GF-D8 (cell line): Measurements from ENCODE around the gene UBE2N.

Experiments
- DNase-seq: peaks from one replicate; lab custom pipeline; 2025; lab: John Stamatoyannopoulos, UW

UBE2N gene, protein sequence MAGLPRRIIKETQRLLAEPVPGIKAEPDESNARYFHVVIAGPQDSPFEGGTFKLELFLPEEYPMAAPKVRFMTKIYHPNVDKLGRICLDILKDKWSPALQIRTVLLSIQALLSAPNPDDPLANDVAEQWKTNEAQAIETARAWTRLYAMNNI

GRCh38 chr12:93441617-93442410, at the start of gene UBE2N:
Gene UBE2N, minus strand, starts transcription at chr12:93441947. Its CDS starts 63 bp downstream, at chr12:93441884.
- peak; percentile 93 for DNase-seq

GRCh38 chr12:93484315-93484981, 42.7 kb upstream of the UBE2N start:
- no peak for DNase-seq

GRCh38 chr12:93483151-93483807, 41.5 kb upstream of the UBE2N start:
- DNase-seq = no peak

- no peak for DNase-seq
Measured at GRCh38 chr12:93482721-93483120, 41.0 kb upstream of the UBE2N start.

DNA sequence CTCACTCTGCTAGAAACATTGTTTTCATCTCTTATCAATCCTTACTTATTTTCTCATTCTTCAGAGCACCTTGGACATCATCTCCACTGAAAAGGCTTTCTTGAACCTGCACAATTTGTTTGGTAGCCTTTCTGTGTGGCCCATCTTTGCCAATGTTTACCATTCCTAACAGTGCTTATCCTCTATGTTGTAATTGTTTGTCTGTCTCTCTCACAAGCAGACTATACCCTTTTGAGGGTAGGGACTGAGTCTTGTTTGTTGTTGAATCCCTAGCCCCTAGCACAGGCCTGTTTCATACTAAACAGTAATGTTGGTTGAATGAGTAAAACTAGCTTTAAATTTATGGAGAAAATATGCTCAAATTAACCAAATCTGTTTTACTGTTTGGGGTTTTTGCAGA, 34.8 kb upstream of the UBE2N start:
- DNase-seq = no peak

- no peak for DNase-seq
Measured at GRCh38 chr12:93469386-93469785, 27.6 kb upstream of the UBE2N start.

GRCh38 chr12:93468008-93468371, 26.2 kb upstream of the UBE2N start:
- DNase-seq = no peak

DNA sequence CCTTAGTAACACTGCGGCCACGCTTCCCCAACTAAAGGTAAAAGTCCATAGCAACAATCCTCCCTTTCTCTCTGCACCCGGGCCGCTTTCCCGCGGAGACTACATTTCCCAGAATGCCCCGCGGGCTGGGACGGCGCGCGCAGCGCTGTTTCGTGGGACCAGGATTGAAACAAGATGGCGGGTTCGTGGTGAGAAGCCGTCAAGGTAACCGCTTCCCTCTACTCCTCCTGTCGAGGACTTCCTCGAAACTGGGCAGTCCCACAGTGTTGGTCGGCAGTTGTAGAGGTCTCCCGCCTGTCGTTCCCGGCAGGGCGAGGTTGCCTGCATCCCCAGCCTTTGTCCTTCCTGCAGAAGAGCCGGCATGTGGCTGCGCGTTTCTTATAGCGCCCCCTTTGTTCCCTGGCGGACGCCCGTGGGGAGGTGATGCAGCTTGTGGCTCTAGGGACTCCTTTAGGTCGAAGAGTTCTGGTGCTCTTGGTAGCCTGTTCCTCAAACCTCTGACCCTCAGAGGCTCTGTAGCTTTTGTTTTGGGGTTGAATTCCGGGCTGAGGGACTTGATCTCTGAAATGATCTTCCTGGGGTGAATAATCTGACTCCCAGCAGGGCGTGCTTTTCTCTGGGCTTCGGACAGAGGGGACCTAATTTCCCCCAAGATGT, 25.7 kb upstream of the UBE2N start, which contains the start of gene MRPL42:
MRPL42 (plus strand) TSS at position 164 of the 657 bp plus-strand sequence. CDS start 1,772 bp downstream, outside the sequence.
- peak; percentile 72 for DNase-seq

- DNase-seq = no peak
Measured at GRCh38 chr12:93466625-93467350, 25.0 kb upstream of the UBE2N start.

DNA sequence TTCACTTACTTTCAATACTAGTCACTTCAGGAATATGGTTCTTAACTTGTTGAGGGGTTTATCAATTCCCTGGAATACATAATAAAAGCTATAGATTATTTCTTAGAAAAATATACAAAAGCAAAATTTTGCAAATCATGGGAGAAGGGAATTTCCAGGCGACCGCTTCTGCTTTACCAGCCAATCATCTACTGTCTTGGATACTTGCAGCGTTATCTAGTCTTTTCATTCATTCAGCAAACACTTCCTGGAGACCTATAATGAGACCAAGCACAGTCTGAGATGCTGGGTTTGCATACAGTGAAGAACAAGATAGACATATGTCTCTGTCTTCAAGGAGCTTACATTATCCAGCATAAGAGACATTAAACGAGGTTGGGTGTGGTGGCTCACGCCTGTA, 24.1 kb upstream of the UBE2N start:
- DNase-seq = no peak

DNA sequence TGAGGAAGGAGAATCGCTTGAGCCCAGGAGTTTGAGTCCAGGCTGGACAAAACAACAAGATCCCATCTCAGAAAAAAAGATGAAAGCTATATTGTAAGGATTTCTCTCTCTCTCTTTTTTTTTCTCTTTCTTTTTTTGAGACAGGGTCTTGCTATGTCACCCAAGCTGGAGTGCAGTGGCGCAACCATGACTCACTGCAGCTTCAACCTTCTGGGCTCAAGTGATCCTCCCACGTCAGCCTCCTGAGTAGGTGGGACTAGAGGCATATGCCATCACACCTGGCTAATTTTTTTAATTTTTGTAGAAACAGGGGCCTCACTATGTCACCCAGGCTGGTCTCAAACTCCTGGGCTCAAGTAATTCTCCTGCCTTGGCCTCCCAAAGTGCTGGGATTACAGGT, 19.8 kb upstream of the UBE2N start:
- DNase-seq = no peak

DNA sequence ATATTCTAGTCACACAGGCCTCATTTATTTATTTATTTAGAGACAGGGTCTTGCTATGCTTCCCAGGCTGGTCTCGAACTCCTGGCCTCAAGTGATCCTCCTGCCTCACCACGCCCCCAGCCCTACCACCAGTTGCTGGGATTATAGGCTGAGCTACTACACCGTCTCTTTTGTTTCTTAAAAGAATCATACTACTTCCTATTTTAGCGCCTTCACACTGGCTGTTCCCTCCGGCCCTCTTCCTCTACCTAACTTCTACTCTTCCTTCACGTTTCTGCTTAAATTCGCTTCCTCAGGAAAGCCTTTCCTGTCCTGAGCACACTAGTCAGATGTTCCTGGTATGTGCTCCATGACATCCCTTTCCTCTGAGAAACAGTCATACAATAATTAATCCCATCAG, 19.2 kb upstream of the UBE2N start:
- DNase-seq = no peak

DNA sequence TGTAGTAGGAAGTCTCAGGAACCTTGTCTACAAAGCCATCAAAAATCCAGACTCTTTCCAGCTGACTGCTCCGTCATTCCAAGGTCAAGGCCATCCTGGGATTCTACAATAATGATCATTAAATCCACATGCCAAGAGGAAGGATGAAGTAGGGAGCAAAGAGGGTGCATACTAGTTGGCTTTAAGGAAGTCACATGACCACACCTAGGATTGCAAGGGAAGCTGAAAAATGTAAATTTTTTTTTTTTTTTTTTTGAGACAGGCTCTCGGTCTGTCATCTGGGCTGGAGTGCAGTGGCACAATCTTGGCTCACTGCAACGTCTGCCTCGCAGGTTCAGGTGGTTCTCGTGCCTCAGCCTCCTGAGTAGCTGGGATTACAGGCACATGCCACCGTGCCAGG, 18.3 kb upstream of the UBE2N start:
- no peak for DNase-seq

DNA sequence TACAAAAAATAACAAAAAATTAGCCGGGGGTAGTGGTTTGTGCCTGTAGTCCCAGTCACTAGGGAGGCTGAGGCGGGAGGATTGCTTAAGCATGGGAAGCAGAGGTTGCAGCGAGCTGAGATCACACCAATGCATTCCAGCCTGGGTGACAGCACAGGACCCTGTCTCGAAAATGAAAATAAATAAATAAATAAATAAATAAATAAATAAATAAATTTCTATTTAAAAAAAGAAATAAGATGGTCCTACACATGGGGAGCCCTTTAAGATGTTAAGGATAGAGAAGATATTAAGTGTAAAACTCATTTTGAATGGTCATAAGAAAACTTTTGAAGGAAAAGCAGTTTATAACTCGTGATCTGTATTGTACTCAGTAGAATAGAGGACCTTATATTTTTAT, 17.4 kb upstream of the UBE2N start:
- DNase-seq = no peak

- DNase-seq = no peak
Measured at GRCh38 chr12:93456077-93456476, 14.3 kb upstream of the UBE2N start.

GRCh38 chr12:93453633-93454032, 11.9 kb upstream of the UBE2N start:
- no peak for DNase-seq

DNA sequence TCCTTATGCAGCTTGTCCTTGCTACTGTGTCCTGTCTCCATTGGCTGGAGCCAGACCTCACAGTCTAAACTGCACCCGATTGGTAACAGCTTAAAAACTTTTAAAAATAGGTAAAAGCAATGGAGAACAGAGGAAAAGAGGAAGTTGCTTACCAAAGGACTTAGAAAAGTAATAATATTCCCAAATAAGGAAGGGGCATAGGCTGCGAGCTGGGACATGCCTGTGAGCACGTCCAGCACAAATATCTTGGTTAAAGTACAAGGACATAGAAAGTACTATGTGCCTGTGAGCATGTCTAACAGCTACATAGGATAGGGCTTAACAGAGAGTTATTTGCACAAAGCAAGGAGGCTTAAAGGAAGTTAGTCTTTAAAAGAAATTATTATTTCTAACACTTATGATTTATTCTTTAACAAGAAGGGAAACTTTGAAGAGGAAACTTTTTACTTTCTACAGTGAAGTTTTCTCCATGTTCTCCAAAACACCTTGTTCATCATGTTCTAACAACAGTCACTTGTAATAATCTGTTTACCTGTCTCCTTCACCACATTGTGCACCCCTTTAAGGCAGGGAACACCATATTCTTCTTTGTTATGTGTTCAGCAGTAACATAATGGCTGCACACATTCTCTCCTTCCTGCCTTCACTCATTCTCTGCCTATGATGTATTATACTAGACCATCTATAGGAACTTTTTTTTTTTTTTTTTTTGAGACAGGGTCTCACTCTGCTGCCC, 9.8 kb upstream of the UBE2N start:
- no peak for DNase-seq

- DNase-seq = no peak
Measured at GRCh38 chr12:93449277-93449676, 7.5 kb upstream of the UBE2N start.

- DNase-seq = no peak
Measured at GRCh38 chr12:93448796-93449195, 7.0 kb upstream of the UBE2N start.

DNA sequence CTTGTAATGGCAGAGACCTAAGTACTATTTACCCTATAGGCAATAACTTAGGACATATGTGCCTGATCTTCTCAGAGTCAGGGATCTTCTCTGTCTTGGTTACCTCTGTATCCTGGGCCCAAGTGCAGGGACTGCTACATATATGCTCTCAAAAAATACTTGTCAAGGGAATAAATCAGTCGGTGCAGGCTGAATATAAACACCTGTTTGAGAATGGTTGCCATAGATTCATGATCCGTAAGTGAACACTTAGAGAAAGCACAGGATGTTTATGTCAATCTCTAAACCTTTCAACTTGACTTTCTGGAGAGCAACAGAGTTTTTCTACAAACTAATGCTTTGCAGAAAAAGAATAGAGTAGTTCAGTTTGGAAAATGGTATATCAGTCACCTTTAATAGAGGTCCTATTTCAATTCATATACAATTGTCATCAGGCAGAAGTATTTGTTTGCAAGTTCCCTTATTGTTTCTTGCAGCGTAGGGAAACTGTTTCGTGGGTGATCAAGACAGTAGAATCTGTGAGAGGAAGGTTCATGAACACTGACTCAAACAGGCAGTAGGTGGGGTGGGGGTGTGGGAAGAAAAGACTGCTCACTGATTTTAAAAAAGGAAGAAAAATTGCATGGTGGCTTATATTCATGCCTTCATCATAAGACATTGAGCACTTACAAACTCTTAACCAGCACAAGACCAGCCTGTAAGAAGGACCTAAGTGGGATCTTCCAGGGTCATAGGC, 6.0 kb upstream of the UBE2N start:
- DNase-seq = no peak
